Liver (tissue), 3 donors: ENCODE data around the gene SPTBN4.

Source experiments
- GABPA ChIP-seq, 2 donors: IDR thresholded peaks in 1 of 2; conservative IDR thresholded peaks in 1 of 2; 2 replicates each; pipeline ENCODE4 v1.6.1; 2016; ENCODE audit warnings: antibody characterized with exemption in 2 of 2, mild to moderate bottlenecking in 1 of 2, moderate library complexity in 1 of 2
- RAD21 ChIP-seq, 2 donors: IDR thresholded peaks; 2 replicates each; pipeline ENCODE4 v1.6.1; 2016; ENCODE audit warnings: antibody characterized with exemption in 2 of 2, mild to moderate bottlenecking in 2 of 2
- TF ChIP-seq, protein P1 (sequence below): fragments of 150-350 bp; IDR thresholded peaks from 2 replicates; pipeline ENCODE4 v1.5.1; 2017; ENCODE audit warnings: improper control_type of control experiment, low read depth, low read length; ENCODE audit not compliant: missing input control
- TF ChIP-seq, protein P2 (sequence below): IDR thresholded peaks from 2 replicates; pipeline ENCODE4 v1.6.1; 2016; ENCODE audit warnings: antibody characterized with exemption, mild to moderate bottlenecking
- donor health status: healthy.
- donor health status: healthy.

DNA sequence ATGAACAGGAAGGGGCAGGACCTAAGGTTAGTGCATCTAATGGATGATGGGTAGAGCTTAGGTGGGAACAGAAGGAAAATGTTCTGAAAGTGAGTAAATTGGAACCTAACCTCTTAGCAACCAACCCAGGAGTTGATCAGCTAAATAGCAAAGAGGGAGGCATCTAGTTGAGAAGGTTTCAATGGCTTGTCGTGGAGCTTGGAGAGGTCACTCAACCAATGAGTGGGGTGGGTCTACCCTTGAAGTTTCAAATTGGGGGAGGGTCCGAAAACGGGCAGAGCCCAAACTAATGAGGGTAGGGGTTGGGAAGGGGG, 104.2 kb downstream of the SPTBN4 start:
- TF ChIP-seq, protein P1, sequence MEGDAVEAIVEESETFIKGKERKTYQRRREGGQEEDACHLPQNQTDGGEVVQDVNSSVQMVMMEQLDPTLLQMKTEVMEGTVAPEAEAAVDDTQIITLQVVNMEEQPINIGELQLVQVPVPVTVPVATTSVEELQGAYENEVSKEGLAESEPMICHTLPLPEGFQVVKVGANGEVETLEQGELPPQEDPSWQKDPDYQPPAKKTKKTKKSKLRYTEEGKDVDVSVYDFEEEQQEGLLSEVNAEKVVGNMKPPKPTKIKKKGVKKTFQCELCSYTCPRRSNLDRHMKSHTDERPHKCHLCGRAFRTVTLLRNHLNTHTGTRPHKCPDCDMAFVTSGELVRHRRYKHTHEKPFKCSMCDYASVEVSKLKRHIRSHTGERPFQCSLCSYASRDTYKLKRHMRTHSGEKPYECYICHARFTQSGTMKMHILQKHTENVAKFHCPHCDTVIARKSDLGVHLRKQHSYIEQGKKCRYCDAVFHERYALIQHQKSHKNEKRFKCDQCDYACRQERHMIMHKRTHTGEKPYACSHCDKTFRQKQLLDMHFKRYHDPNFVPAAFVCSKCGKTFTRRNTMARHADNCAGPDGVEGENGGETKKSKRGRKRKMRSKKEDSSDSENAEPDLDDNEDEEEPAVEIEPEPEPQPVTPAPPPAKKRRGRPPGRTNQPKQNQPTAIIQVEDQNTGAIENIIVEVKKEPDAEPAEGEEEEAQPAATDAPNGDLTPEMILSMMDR: no peak
- no peak for TF ChIP-seq GABPA (IDR thresholded peaks at IDR 0.05 in 1 of 2, conservative IDR thresholded peaks at IDR 0.05 in 1 of 2)
- TF ChIP-seq, protein P2, sequence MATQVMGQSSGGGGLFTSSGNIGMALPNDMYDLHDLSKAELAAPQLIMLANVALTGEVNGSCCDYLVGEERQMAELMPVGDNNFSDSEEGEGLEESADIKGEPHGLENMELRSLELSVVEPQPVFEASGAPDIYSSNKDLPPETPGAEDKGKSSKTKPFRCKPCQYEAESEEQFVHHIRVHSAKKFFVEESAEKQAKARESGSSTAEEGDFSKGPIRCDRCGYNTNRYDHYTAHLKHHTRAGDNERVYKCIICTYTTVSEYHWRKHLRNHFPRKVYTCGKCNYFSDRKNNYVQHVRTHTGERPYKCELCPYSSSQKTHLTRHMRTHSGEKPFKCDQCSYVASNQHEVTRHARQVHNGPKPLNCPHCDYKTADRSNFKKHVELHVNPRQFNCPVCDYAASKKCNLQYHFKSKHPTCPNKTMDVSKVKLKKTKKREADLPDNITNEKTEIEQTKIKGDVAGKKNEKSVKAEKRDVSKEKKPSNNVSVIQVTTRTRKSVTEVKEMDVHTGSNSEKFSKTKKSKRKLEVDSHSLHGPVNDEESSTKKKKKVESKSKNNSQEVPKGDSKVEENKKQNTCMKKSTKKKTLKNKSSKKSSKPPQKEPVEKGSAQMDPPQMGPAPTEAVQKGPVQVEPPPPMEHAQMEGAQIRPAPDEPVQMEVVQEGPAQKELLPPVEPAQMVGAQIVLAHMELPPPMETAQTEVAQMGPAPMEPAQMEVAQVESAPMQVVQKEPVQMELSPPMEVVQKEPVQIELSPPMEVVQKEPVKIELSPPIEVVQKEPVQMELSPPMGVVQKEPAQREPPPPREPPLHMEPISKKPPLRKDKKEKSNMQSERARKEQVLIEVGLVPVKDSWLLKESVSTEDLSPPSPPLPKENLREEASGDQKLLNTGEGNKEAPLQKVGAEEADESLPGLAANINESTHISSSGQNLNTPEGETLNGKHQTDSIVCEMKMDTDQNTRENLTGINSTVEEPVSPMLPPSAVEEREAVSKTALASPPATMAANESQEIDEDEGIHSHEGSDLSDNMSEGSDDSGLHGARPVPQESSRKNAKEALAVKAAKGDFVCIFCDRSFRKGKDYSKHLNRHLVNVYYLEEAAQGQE: no peak
- no peak for TF ChIP-seq RAD21 (IDR thresholded peaks at IDR 0.05)
